ENCODE data around the gene ATP2B2.

GRCh38 chr3:10289787-10290355 lies 215.5 kb downstream of the ATP2B2 start:
- no peak for TF ChIP-seq CSRNP3 (CRISPR knock-in tag; IDR thresholded peaks at IDR 0.05)
- no peak for TF ChIP-seq PATZ1 (CRISPR knock-in tag; IDR thresholded peaks at IDR 0.05; ENCODE audit: borderline replicate concordance)
- TF ChIP-seq RARB (CRISPR knock-in tag; IDR thresholded peaks at IDR 0.05), result no peak
- no peak for TF ChIP-seq POU6F1 (CRISPR knock-in tag; IDR thresholded peaks at IDR 0.05; ENCODE audit: borderline replicate concordance, low read depth)
- no peak for TF ChIP-seq SNAI2 (CRISPR knock-in tag; IDR thresholded peaks at IDR 0.05)
- no peak for TF ChIP-seq ZNF70 (CRISPR knock-in tag; IDR thresholded peaks at IDR 0.05)
- no peak for TF ChIP-seq TSHZ2 (CRISPR knock-in tag; IDR thresholded peaks at IDR 0.05)
- TF ChIP-seq CREB5 (CRISPR knock-in tag; IDR thresholded peaks at IDR 0.05; ENCODE audit: low read depth), result no peak
- no peak for TF ChIP-seq ZNF565 (CRISPR knock-in tag; conservative IDR thresholded peaks at IDR 0.05; ENCODE audit: low read depth)
- no peak for TF ChIP-seq CSDC2 (CRISPR knock-in tag; IDR thresholded peaks at IDR 0.05)
- TF ChIP-seq BACH2 (CRISPR knock-in tag; IDR thresholded peaks at IDR 0.05; ENCODE audit: borderline replicate concordance), result no peak
- no peak for TF ChIP-seq ZNF8 (CRISPR knock-in tag; IDR thresholded peaks at IDR 0.05)
- no peak for TF ChIP-seq ZFP30 (CRISPR knock-in tag; IDR thresholded peaks at IDR 0.05)

Data from SK-N-SH treated with all-trans-retinoic acid at 6 μM for 48 hours (cell line).